HL-60/S4 (cell line): Measurements from ENCODE around the gene DPH3.

Source experiments
- in situ Hi-C: fragments of 300-500 bp; cut with MboI; formaldehyde crosslinking; loops from 2 replicates; pipeline ENCODE4 v1.14.3; 2022; ENCODE audit warnings: low sequenced_read_pairs

DPH3 gene

GRCh38 chr3:16294844-16295243, 30.1 kb upstream of the DPH3 start:
- in situ Hi-C loops: loop anchor here (25.0 kb wide), 1 partner anchor 942 kb away; no protein-coding TSS in a partner anchor

- in situ Hi-C loops: loop anchor here (25.0 kb wide), 1 partner anchor 946 kb away; no protein-coding TSS in a partner anchor
These were observed 26.1 kb upstream of the DPH3 start for GRCh38 chr3:16290827-16291196.

DNA sequence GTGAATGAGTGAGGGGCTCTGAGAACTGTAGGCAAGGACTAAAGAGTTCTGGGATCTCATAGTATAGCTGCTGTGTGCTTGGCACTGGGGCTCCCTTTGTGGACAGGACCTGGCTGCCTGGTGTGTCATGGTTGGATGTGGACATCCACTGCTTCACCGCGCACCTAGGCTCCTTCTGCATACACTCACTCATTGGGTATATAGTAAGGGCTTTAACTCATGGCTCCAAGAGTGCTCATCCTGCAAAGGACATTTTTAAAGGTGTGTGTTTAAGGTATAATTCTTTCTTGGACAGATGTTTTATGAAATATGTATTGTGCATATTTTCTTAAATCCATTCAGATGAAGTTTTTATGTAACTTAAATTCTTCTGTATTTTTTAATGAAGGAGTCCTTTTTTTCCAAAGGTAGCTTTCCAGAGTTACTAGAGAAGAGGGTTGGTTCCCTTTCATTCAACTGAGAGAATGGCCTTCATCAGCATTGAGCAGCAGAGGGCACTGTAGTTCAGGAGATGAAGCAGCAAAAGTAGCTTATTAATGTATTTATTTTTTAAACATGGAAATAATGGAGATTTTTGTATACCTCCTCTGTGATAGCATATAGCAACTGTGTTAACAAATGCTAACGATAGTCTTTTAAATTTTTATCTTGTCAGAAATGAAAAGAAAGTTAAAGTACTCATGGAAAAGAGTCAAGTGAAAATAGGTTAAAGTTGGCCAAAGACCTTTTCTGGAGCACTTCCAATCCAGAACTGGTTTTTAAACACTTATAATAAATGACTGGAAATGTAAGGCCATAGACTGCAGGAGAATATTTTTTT, 25.5 kb upstream of the DPH3 start:
- in situ Hi-C loops: loop anchor here (25.0 kb wide), 1 partner anchor 947 kb away; no protein-coding TSS in a partner anchor

DNA sequence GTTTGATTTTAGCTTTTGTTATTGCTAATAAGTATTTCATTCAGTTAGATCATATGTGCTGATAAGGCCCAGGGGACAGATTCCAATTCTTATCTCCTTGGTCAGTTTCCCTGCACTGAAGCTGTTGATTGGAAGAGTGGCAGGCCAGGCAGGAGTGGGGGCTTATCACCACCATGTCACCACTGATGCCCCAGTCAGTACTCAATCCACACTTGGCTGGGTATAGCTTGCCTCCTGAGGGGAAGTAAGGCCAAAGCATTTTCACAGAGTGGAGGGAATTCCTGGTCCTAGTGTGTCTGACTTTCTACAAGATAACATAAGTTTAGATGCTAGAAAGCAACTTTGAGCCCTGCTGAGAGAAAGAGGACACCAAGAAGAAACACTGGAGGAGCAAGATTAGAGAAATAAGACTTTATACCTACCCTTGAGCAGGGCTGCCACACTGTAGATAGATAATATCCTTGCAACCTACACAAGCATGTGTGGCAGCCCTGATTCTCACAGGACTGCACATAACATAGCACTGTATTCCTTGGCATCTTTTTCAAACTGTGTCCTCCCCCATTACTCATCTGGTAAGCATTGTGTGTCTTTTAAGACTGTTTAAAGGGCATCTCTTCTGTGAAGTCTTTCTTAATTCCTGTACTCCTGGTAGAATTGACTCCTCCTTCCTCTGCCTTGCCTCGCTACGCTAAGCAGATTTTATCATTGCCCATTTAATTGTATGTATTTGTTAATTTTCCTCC, 24.6 kb upstream of the DPH3 start:
- in situ Hi-C loops: loop anchor here (25.0 kb wide), 1 partner anchor 948 kb away; no protein-coding TSS in a partner anchor

- in situ Hi-C loops: loop anchor here (25.0 kb wide), 1 partner anchor 949 kb away; no protein-coding TSS in a partner anchor
These were observed 23.9 kb upstream of the DPH3 start for GRCh38 chr3:16288664-16289063.

GRCh38 chr3:16286751-16287543, 22.2 kb upstream of the DPH3 start:
- in situ Hi-C loops: loop anchor here (25.0 kb wide), 1 partner anchor 950 kb away; no protein-coding TSS in a partner anchor

DNA sequence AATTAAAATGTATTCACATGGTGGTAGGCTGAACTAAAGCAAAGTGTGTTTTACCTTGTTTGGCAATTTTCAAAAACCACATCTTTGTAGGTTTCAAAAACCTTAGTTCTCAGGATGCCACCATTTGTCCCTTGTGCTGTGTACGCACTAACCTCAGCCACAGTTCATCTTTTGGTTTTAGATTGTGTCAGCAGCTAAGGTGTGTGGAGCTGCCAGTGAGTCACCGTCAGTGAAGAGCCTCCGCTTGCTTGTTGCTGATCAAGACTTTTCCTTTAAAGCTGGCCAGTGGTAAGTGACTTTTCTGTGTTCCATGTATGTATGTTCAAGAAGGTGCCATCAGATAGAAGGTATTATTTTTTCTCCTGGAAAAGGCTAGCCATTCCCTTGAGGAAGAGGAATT, 21.4 kb upstream of the DPH3 start:
- in situ Hi-C loops: loop anchor here (25.0 kb wide), 1 partner anchor 951 kb away; no protein-coding TSS in a partner anchor

GRCh38 chr3:16284633-16285032, 19.9 kb upstream of the DPH3 start:
- in situ Hi-C loops: loop anchor here (25.0 kb wide), 1 partner anchor 953 kb away; no protein-coding TSS in a partner anchor

DNA sequence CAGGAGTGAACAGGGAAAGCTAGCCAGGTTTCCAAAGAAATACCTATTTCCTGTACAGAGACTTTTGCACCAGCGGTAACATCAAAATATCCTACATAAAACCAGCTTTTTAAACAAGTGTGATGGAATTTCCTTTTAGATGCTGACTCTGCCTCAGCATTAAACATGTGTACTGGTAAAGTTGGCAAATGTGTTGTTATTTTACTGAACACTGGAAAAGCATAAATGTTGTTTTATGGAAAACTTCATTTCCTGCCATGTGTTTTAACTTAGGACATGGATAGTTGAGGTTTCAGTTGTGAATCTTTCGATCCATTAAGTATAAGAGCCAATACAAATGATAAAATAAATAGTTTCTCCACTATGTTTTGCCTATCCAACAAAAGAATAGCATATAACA, 15.9 kb upstream of the DPH3 start:
- in situ Hi-C loops: loop anchor here (25.0 kb wide), 1 partner anchor 957 kb away; no protein-coding TSS in a partner anchor

GRCh38 chr3:16279010-16279801, 14.5 kb upstream of the DPH3 start:
- in situ Hi-C loops: loop anchor here (10.0 to 25.0 kb wide), 2 partner anchors 276 to 958 kb away; no protein-coding TSS in a partner anchor

DNA sequence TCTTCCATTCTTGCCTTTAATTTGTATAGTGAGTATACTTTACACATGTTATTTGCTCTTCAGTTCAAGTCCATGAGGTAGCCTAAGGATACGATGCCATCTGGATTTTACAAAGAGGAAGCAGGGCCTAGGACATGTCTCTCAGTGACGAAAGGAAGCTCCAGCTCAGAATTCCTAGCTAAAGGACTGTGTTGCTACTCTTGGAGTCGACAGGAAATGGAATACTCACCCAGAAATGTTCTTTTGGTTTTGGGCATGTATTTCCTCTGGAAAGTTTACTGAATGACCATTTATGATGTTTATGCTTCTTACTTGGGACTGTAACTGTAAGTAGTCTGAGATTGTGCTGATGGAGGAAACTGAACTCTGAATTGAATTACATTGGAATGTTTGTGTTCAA, 12.7 kb upstream of the DPH3 start:
- in situ Hi-C loops: loop anchor here (10.0 to 25.0 kb wide), 2 partner anchors 277 to 960 kb away; no protein-coding TSS in a partner anchor

DNA sequence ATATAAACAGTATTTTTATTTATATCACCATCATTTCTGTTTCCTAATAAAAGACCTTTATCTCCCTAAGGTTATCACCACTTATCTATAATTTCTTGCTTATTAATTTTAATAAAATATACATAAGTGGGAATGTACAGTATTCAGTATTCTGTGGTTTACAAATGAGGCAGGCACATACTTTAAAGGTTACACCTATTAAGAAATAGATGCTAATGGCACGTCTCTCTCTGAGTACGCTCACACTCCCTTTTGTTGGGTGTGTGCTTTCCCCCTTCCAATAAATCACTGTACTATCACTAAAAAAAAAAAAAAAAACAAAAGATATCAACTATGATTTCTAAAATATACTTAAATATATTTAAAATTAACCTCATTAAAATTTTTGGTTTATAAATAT, 9.1 kb upstream of the DPH3 start:
- in situ Hi-C loops: loop anchor here (10.0 kb wide), 1 partner anchor 281 kb away; no protein-coding TSS in a partner anchor

DNA sequence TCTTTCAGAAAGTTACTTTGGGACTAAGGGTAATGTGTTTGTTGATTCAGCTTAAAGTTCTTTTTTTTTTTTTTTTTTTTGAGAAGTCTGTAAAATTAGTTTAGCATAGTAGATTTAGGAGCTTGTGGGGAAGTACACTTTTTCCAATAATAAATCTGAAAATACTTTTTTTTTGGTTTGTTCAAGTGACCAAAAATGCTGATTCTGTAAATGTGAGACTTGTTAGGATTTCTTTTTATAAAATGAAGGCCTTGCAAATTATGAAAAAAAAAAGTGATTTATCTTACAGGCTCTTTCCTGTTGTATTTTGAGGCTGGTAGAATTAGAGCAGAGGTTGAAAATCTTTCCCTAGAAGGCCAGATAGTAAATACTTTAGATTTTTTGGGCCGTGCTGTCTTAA, 7.8 kb upstream of the DPH3 start:
- in situ Hi-C loops: loop anchor here (10.0 kb wide), 1 partner anchor 282 kb away; no protein-coding TSS in a partner anchor

DNA sequence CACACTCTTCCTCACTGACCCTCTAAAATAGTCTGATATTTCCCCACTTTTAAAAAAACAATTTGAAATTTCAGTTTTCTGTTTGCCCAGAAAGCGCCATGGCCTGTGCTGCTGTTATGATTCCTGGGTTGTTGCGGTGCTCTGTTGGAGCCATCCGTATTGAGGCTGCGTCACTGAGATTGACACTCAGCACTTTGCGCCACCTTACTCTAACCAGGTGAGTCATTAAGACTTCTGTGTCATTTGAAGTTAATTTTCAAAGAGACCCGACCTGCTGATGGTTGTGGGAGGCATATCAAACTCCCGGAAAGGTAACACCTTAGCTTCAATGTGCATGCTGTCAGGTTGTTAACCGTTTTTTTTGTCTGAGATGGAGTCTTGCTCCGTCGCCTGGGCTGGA, 6.1 kb upstream of the DPH3 start:
- in situ Hi-C loops: loop anchor here (10.0 kb wide), 1 partner anchor 284 kb away; no protein-coding TSS in a partner anchor

- in situ Hi-C loops: no loop called here
These were observed 2.0 kb upstream of the DPH3 start for GRCh38 chr3:16266714-16267113.

DNA sequence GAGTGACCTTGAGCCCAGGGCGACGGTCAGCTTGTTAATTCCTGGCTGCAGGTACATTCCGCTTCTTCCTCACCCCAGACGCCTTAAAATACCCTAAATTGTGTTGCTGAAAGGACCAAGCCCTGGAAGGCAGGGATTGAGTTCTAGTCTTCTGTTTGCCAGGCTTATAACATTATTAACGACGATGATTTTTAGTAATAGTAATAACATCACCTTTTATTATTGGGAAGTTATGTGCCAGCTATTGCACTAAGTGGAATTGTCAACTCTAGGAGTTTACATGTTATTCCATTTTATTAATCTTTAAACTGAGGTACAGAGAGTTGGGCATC, 678 bp upstream of the DPH3 start:
- in situ Hi-C loops: no loop called here

DNA sequence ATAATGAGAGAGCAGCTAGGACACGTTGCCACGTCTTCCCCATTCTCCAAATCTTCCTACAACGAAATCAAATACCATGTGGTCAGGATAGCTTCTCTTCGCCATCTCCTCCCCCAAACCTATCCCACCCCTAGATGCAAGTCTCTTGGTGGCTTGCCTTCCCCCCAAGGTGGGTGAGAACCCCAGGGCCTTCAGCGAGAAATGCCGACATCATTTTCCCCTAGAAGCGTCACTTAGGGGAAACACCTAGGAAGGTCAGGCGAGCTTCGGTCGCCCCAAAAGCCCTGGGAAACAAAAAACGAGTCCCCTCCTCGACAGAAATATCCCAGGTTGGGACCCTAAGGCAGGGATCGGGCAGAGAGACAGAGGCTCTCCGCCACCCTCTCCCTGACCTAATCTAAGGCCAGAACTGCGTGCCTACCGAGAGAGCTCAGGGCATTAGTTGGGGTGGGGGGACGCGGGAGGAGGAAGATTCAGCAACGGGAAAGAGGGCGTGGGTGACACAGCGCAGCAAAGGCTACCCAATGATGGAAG, 502 bp downstream of the DPH3 start:
- in situ Hi-C loops: no loop called here

- in situ Hi-C loops: no loop called here
These were observed 2.6 kb downstream of the DPH3 start for GRCh38 chr3:16262174-16262573.

- in situ Hi-C loops: no loop called here
These were observed 4.7 kb downstream of the DPH3 start for GRCh38 chr3:16260046-16260445.
